Astrocyte of the cerebellum (primary cell): ENCODE results near the gene HOXD8.

ENCODE experiments used
- DNase-seq: peaks from one replicate; pipeline ENCODE4 v3.0.0-alpha.2; 2011; ENCODE audit warnings: low read depth
- H3K4me3 ChIP-seq: 2 replicates; pipeline ENCODE4 v1.5.1; 2011; ENCODE audit warnings: mild to moderate bottlenecking, low read depth, low read length, moderate library complexity
- in situ Hi-C: cut with HindIII; loops from 2 replicates; pipeline ENCODE4 v1.10.0; 2017; ENCODE audit warnings: low sequenced_read_pairs
- TF ChIP-seq, protein P1 (sequence below): IDR thresholded peaks from 2 replicates; pipeline ENCODE4 v1.5.1; 2012; ENCODE audit warnings: low read length, low read depth, moderate library complexity, mild to moderate bottlenecking; ENCODE audit errors: missing control alignments

Gene HOXD8

DNA sequence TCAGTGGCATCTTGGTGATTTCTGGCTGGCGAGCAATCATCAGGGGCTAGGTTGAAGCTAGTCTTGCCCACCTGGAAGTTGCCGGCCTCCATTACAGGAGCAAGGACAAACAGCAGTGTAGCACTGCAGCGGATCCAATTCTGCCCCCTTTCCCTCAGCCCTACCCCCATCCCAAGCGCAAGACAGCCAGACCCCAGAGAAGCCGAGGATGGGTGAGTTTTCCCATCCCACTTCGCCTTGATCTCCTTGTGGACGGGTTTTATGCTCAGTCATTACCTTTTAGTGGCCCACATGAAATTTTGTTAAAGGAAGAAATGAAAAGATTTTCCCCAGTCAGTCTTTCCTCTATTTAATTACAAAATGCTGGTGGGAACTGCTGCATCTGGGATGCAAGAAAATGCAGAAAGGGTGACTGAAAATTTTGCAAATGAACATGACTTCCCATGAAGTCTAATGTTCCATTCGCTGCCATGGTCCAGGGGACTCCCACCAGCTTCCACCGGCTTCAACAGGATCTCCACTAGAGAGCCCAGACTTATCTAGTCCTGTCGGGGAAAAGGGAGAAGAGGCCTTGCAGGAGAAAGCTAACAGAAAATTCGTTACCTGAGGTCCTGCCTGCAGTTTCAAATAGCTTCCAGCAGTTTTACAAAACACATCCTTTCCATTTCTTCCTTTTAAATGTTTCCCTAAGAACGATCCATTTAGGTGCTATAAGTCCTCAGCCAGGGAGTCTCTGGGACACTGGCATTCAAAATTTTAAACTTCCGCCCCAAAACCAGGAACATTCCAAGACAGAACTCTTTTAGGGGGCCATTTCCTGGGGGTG is 8.9 kb upstream of the HOXD8 start:
- DNase-seq: no peak
- in situ Hi-C loops: loop anchor here (25.0 kb wide), 1 partner anchor 1017 kb away; no protein-coding TSS in a partner anchor

DNA sequence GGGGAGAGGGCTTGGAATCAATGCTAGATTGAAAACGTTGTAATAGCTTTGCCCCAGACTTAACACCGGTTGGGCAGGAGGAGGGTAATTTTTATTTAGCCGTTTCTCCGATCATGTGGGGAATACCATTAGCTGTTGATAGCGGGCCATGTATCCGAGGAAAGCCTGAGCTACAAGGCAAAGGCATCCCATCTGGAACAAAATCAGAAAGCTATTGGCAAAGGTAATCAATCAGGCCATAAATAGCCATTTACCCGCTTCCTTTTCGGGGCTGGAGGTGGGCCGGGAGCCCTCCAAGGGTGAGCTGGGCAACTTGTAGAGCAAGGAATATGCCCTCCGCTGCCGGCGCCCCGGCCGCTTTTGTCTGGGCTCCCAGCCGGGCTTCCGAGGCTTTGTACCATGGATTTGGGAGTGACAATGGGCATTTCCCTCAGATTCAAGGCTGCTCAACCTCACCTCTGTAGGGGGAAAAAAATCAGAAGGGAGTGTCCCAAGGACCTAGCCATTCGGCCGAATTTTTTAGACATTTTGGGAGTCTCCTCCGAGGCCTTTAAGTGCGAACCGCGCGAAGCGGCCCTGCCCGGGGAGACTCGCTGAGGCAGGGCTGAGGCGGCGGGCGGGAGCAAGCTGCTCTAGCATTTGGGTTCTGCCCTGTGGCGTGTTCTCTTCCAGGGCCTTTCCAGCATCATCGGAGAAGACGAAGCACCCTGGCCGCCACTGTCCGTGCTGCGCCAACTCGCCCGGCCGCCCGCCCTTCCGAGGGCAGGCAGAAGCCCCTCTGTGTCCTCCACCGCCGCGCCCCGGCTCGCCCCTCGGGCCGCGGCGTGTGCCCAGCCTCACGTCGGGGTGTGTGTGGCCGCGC is 8.1 kb upstream of the HOXD8 start:
- DNase-seq: no peak
- TF ChIP-seq, protein P1, sequence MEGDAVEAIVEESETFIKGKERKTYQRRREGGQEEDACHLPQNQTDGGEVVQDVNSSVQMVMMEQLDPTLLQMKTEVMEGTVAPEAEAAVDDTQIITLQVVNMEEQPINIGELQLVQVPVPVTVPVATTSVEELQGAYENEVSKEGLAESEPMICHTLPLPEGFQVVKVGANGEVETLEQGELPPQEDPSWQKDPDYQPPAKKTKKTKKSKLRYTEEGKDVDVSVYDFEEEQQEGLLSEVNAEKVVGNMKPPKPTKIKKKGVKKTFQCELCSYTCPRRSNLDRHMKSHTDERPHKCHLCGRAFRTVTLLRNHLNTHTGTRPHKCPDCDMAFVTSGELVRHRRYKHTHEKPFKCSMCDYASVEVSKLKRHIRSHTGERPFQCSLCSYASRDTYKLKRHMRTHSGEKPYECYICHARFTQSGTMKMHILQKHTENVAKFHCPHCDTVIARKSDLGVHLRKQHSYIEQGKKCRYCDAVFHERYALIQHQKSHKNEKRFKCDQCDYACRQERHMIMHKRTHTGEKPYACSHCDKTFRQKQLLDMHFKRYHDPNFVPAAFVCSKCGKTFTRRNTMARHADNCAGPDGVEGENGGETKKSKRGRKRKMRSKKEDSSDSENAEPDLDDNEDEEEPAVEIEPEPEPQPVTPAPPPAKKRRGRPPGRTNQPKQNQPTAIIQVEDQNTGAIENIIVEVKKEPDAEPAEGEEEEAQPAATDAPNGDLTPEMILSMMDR: no peak
- in situ Hi-C loops: loop anchor here (25.0 kb wide), 1 partner anchor 1016 kb away; no protein-coding TSS in a partner anchor
- no peak overlapping the region for H3K4me3 ChIP-seq

More for the DNA sequence above, 8.9 kb upstream of the HOXD8 start:
- TF ChIP-seq, protein P1: no peak
- H3K4me3 ChIP-seq: no peak overlapping the region

DNA sequence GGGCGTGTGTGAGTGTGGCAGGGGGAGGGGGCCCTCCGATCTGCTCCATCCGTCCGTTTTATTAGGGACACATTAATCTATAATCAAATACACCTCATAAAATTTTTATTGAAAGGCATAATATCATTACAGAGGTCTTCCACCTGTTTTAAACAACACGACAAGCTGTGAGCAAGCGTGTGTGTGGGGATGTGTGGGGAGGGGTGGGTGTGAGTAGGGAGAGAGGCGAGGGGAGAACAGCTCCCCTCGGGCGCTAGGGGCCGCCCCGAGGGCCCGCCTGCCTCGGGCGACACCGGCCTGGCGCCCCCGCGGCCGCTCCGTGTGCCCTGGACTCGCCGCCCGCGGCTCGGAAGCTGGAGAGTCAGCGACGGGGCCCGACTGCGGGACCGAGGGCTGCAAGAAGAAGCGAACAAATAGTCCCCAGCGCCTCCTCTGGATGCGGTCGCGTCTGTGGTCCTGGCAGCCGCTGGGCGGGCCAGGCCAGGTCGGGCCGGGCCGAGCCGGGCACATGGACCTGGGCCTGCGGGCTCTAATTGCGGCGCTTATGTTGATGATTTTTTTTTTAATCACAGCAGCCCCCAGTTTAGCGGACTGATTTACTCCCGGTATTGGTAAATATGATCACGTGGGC is 7.3 kb upstream of the HOXD8 start:
- no peak for DNase-seq
- TF ChIP-seq, protein P1: no peak
- H3K4me3 ChIP-seq: no peak overlapping the region
- in situ Hi-C loops: loop anchor here (25.0 kb wide), 1 partner anchor 1015 kb away; no protein-coding TSS in a partner anchor

DNA sequence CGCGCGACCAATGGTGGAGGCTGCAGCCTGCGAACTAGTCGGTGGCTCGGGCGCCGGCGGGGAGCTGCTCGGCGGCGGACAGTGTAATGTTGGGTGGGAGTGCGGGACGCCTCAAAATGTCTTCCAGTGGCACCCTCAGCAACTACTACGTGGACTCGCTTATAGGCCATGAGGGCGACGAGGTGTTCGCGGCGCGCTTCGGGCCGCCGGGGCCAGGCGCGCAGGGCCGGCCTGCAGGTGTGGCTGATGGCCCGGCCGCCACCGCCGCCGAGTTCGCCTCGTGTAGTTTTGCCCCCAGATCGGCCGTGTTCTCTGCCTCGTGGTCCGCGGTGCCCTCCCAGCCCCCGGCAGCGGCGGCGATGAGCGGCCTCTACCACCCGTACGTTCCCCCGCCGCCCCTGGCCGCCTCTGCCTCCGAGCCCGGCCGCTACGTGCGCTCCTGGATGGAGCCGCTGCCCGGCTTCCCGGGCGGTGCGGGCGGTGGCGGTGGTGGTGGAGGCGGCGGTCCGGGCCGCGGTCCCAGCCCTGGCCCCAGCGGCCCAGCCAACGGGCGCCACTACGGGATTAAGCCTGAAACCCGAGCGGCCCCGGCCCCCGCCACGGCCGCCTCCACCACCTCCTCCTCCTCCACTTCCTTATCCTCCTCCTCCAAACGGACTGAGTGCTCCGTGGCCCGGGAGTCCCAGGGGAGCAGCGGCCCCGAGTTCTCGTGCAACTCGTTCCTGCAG is 6.7 kb upstream of the HOXD8 start, which contains the start of gene HOXD9:
HOXD9 (plus strand) TSS at position 37 of the 728 bp plus-strand sequence; CDS start at position 87, 50 bp downstream.
- in situ Hi-C loops: loop anchor here (25.0 kb wide), 1 partner anchor 1014 kb away; no protein-coding TSS in a partner anchor
- TF ChIP-seq, protein P1: no peak
- no peak for DNase-seq
- no peak within 1 kb of the TSS for H3K4me3 ChIP-seq

DNA sequence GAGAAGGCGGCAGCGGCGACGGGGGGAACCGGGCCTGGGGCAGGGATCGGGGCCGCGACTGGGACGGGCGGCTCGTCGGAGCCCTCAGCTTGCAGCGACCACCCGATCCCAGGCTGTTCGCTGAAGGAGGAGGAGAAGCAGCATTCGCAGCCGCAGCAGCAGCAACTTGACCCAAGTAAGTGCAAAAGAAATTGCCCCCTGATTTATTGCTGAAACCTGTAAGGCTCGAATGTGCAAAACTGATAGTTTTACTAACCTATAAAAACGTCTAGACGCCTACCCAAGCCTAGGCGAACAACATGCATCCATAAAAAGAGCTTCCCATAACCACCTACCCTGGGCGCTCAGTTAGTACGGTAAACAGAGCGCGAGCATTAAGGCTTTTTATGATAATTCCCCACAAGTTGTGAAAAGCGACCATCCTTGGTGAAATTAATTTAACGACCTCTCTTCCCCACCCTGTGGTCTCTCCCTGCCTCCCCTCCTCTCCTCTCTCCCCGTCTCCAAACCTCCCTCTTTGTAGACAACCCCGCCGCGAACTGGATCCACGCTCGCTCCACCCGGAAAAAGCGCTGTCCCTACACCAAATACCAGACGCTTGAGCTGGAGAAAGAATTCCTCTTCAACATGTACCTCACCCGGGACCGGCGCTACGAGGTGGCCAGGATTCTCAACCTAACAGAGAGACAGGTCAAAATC is 5.9 kb upstream of the HOXD8 start:
- in situ Hi-C loops: loop anchor here (25.0 kb wide), 1 partner anchor 1014 kb away; no protein-coding TSS in a partner anchor
- H3K4me3 ChIP-seq: no peak overlapping the region
- DNase-seq: no peak
- TF ChIP-seq, protein P1: no peak
